Head of caudate nucleus (tissue), 42 donors: Measurements from ENCODE around the gene LLGL1.
"Not testable (repeated sequence)": the region's sequence is repeated elsewhere in the genome, so short reads cannot be mapped to it uniquely, and the experiment has no call there.

Source experiments
- DNase-seq, 42 donors: peaks; one replicate each; pipeline versions ENCODE4 v3.0.0 to v3.0.0-alpha.2; 2020 to 2021; ENCODE audit warnings: mixed read lengths in 7 of 42
- intact Hi-C: fragments of 100-400 bp; cut with DNase I; formaldehyde crosslinking; loops from one replicate; pipeline ENCODE4 v1.15.0; 2022

LLGL1 gene

DNA sequence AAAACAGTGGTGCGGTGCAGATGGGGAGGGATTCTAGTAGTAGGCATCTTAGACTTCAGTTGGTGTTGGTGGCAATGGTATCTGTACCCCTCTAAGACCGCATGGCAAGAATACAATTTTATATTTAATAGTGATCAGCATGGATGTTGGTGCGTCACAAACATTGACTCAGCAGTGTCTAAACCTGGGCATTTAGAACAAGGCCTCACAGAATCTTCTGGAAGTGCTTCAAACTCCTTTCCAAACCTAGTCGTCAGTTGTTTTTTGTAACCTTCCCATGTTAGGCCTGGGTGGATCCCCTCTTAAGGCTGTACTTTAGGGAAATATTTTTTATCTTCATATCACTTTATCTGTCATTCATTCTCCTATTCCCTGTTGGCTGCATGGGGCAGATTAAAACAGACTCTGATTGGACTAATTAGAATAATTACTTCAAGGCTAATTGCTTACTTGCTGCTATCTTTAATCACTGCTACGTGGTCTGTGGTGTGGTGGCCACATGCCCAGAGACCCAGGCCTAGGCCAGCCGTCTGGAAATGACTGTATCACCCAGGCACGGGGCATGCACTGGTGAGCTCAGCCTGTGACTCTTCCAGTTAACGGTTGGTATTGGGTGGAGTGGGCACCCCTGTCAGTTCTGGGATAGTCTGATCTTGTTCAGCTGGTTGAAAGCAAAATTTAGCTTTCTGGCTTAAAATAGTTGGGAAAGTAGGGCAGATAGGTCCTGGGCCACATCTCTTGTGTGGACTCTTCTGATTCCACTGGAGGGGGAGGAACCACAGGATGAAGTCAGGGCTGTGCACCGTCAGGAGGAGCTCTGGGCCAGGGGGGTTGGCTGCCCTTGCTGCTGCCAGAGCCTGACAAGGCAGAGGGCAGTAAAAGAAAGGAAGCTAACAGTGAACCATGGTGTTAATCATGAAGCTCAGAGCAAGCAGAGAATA, 37.3 kb upstream of the LLGL1 start:
- DNase-seq, result peak in 7 of 42 donors; percentile 18 to 74 (median 34)
- intact Hi-C loops, result loop anchor here (5.0 to 10.0 kb wide), 2 partner anchors 34 to 127 kb away; partner anchors contain the start of genes SMCR8 and TOP3A

DNA sequence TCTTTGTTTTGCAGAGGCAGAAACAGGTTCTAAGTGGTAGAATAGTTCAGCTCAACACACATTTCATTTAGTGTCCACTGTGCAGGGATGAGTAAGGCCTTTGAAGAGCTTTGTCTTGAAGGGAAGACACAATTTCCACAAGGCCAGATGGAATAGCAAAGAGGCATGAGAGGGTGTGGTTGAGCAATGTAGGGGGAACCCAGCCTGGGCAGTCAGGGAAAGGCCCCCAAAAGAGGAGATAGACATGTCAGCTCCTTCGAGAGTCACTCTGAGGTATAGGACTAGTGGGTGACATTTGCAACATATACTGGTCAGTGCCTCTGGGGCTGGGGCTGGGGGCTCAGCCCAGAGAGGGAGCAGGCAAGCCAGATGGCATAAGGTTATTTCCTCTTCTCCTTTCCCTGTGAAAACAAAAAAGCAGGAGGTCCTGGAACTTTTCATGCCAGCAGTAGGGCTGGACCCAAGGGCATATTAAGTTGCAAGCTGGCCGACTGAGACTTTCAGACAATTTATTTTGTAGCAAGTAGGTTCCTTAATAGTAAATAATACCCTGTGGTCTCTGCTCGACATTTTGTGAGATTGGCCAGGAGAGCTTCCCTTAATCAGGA, 34.7 kb upstream of the LLGL1 start:
- intact Hi-C loops, result no loop called here
- DNase-seq, result no peak

DNA sequence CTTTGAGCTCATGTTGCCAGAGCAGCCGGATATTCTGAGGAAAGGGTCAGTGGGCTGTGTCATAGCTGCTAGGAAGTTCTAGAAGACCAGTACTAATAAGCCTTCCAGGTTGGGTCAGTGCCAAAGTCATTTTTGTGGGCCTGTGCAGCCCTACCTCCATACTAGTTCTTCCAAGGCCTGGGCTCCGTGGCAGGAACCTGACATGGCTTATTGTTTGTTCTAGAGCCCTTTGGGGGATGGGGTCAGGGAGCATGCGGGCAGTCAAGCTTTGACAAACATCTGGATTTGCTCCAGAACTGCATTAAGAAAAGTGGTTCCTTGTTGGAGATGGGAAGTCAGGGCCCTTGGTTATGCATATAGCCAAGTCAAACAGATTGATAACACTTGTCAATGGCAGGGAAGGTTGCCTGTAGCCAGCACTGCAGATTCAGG, 34.2 kb upstream of the LLGL1 start:
- intact Hi-C loops, result no loop called here
- peak in 1 of 42 donors; percentile 44 for DNase-seq

DNA sequence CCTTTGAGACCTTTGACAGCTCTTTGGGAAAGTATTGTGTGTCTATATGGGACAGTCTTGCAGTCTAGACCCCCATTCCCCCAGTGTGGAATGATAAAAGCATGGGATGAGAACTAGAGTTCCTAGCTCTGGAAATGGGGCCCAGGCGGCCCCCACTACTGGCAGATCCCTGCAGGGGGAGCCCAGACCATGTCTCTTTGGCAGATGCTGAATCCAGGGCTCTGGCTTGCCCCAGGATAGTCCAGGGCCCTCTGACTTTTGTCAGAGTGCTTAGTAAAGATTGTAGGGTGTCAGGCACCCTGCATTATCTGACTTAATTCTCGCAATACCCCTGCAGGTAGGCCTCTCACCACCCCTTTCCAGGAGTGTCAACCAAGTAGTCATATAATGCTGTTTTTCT, 33.5 kb upstream of the LLGL1 start:
- intact Hi-C loops, result no loop called here
- peak in 10 of 42 donors; percentile 19 to 42 (median 27) for DNase-seq

DNA sequence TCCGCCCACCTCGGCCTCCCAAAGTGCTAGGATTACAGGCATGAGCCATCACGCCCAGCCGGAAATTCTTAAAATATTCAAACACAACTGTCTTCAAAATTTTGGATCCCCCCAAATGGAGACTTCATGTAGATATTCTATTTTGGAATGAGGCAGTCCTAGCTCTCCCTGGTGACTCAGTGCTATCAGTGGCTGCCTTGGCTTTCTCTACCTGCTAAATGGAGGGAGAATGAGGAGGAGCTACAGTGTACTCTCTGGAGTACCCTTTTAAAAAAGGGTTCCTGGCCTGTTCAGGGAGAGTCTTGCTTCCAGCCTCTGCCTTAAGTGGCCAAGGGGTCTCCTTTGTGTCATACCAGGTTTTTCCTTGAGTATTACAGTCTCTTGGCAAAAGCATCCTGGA, 31.0 kb upstream of the LLGL1 start:
- intact Hi-C loops, result no loop called here
- peak in 4 of 42 donors; percentile 14 to 47 (median 34) for DNase-seq

DNA sequence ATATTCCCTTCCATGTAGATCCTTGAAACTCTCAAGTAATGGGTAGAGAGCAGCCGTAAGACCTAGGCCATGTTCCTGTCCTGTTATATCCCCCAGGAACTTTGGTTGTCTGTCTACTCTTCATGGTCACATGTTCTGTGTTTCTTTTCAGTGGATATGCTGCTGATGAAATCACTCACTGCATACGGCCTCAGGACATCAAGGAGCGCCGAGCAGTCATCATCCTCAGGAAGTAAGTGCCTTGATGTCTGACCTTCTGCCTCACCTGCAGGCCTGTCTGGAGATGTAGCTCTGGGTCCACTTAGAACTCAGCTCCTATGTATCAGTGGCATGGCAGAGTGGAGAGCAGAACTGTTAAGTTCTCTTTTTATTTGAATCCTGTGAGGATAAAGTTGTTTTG, 30.6 kb upstream of the LLGL1 start:
- intact Hi-C loops, result no loop called here
- no peak for DNase-seq

DNA sequence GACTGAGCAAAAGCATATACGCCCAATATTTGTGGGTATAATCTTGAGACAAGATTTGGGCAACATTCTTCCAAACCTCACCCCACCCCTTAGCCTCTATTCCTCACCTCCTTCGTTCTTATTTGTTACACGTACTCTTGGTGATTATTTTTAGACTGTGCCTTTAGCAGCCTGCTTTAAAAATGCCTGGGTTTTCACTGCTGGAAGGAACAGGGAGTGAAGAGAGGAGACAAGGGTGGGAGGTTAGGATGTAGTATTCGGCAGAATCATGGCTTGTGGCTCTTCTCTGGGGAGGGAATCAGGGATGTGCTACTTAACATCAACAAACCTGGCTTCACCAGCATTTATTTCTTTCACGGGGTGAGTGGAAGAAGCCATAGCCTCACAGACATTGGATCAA, 30.2 kb upstream of the LLGL1 start:
- DNase-seq, result peak in 13 of 42 donors; percentile 11 to 82 (median 46)
- intact Hi-C loops, result no loop called here

DNA sequence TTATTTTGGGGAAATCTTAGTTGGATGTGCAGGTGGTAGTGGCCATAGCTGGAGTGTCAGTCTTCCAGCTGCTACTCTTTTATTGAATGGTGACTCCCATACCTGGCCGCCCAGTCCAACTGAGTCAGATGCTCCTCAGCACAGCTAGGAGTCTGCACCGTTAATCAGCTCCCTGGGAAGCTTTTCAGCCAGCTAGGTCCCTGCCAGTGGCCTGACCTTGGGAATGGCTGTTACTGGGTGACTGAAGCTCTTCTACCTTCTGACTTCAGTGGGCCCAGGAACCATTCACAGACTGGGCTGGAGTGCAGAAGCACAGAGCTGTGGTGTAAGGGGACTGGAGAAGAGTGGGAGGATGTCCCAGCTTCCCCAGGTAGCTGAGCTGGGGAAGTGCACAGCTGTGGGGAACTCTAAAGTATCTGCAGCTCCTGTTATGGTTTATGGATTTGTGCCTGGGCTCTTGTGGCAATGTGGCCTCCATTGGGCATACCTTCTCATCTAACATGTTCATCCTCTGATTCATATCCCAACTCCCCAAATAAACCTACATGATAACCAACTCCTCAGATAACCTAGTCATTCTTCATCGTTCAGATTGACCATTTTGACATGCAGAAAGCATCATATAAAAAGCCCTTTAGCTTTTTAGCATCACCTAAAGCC, 27.8 kb upstream of the LLGL1 start:
- intact Hi-C loops, result no loop called here
- no peak for DNase-seq

DNA sequence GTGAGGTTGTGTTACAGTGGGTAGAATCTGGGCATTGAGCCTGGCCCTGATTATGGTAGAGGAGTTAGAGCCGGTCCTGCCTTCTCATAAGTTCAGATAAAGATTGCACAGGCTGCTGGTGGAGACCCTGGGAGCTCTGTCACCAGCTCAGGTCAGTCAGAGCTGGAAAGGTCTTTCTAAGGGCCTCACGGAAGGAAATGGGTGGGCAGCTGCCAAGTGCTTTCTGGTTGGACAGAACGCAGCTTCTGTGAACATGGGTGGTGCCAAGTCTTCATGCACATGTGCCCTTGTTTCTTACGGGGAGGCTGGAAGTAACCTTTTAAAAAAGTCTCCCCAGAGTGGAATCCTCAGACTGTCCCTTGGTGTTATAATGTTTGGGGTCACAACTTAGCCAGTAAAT, 26.9 kb upstream of the LLGL1 start:
- intact Hi-C loops, result no loop called here
- no peak for DNase-seq

DNA sequence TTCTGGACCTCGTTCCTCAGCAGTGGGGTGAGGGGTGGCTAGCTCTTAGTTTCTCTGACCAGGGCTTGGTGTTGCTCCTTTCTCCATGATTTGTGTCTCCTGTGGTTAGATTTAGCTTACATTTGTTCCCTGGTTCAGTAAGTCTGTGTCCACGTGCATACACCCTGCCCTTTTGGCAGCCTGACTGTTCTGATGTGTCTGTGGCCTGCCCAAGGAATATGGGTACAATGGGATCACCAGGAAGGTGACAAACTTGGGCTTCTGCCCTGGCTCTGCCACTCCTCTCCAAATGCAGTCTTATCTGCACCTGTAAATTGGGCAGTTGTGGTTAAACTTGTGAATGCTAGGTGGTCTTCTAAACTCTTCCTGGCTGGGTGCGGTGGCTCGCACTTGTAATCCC, 24.3 kb upstream of the LLGL1 start:
- no peak for DNase-seq
- intact Hi-C loops, result no loop called here

DNA sequence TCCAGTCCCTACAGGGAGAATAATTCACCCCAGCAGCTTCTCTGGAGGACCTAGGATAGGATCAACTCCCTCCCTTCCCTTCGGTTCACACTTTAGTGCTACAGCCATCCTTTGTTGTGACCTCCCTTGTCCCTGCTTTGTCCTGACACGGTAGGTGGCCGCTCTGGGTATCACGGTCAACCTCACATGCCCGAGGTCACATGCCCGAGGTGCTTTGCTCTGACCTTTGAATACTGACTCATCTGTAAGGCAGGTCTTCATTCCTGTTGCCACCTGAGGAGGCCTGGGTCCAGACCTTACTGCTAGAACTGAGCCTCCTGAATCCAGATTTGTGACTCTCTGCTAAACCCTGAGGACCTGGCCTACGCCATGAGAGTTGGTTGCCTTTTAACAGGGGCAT, 22.1 kb upstream of the LLGL1 start:
- intact Hi-C loops, result no loop called here
- no peak for DNase-seq

DNA sequence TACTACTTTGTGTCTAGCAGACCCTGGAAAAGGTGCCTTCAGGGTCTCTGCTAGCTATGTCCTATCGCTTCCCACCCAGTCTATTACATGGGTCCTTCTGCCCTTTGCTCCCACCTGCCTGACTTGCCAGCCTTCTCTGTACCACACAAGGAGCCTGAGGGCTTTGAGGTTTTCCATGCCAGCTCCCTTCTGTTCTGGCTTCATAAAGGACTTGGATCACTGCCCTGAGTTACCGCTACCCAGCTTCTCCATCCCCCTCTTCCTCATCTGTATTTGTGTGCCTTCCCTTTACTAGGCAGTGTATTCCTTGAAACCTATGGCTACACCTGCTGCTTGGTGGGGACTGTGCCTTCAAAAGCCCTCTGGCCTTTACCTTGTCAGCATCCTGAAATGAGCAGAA, 19.6 kb upstream of the LLGL1 start:
- intact Hi-C loops, result no loop called here
- DNase-seq, result no peak

DNA sequence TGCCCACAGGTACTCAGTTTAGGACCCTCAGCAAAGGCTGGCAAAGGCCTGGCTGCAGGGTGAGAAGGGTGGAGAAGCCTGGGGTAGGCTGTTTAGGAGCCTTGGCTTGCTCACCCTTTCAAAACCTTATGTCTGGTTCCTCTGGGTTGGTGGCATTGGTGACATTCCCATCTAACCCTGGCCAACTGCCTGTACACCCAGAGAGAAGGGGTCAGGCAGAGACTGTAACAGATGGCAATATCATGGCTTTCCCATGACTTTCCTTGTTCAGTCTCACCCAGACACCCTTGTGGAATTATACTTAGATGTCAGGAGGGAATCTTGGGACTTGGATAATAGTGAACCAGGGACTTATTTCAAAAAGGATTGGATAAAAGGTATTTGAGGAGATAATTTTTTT, 18.5 kb upstream of the LLGL1 start:
- no peak for DNase-seq
- intact Hi-C loops, result no loop called here

DNA sequence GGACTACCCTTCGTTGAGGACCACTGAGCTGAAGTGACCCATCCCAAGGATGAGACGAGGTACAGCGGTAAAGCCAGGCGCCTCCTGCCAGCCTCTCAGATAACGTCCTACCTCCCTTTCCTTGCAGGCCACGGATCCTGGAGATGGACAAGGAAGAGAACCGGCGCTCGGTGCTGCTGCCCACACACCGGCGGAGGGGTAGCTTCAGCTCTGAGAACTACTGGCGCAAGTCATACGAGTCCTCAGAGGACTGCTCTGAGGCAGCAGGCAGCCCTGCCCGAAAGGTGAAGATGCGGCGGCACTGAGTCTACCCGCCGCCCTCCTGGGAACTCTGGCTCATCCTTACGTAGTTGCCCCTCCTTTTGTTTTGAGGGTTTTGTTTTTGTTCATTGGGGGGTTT, 17.3 kb upstream of the LLGL1 start:
- intact Hi-C loops, result no loop called here
- no peak for DNase-seq

DNA sequence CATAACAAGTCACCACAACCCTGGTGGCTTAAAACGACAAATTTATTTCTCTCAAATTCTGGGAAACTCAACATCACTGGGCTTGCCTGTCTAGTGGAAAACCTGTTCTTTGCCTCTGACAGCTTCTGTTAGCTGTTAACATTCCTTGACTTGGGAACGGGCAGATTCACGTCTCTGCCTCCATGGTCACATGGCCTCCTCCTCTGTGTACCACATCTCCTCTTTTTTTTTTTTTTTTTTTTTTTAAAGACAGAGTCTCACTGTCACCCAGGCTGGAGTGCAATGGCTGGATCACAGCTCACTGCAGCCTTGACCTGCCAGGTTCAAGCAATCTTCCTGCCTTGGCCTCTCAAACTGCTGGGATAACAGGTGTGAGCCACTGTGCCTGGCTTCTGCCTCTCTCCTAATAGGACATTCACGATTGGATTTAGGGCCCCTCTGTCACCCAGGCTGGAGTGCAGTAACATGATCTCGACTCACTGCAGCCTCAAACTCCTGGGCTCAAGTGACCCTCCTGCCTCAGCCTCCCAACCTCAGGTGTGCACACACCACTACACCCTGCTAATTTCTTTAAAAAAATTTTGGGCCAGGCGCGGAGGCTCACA, 11.7 kb upstream of the LLGL1 start:
- peak in 11 of 42 donors; percentile 10 to 68 (median 36) for DNase-seq
- intact Hi-C loops, result no loop called here

DNA sequence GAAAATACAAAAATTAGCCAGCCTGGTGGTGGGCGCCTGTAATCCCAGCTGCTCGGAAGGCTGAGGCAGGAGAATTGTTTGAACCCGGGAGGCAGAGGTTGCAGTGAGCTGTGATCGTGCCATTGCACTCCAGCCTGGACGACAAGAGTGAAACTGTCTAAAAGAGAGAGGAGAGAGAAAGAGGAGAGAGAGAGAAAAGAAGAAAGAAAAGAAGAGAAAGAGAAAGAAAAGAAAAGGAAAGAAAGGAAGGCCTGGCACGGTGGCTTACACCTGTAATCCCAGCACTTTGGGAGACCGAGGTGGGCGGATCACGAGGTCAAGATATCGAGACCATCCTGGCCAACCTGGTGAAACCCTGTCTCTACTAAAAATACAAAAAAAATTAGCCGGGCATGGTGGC, 8.5 kb upstream of the LLGL1 start:
- DNase-seq, intact Hi-C loops: not testable (repeated sequence)

DNA sequence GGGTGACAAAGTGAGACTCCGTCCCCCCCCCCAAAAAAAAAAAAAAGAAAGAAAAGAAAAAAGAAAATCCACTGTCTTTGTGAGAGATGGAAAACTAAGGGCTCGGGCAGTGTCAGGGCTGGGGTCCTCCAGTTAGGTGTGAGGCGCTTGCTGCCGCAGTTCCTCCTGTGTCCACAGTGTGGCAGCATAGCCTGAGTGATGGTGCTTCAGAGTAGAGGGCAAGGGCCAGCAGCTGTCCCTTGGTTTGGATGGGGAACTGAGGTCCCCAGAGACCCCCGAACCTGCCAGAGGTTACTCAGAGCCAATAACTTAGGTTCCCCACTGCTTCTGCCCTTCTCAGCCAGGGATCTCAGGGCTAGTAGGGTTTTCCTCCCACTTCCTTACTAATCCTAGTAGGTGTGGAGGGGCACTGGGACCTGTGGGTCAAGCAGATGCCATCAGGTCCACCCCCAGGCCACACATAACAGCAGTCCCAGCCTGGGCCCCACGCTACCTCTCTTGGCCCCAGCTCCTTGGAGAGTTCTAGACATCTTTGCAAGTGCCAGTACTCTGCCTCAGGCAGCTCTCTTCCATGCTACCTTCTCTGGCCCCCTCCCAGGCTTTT, 7.9 kb upstream of the LLGL1 start:
- peak; percentile 51 to 94 (median 84) for DNase-seq
- intact Hi-C loops, result no loop called here

DNA sequence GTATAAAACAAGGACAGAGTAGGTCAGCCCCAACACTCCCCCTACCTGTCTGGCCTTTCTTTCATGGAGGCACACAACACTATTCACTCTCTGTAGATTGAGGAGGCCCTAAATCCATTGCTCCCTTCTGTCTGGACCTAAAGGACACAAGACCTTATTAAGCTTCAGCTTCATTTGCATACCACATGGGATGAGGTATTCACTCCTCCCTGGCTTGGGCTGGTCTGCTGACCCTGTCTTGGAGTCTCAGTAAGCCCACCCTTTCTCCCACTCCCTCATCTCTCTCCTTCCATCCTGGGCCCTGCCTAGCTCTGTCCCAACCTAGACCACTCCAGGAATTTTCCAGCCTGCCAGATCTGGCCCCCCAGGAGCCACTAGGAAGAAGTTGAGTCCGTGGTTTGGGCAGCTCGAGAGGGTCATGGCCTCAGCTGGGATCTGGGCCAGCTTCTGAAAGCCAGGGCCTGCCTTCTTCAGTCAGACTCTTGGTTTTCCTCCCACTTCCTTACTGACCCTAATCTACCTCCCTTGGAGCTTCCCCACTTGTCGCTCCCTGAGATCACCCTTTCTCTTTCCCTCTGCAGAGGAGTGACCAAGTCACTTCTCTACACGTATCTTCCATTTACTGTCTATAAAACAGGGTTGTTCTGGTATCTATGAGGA, 6.5 kb upstream of the LLGL1 start:
- intact Hi-C loops, result no loop called here
- DNase-seq, result no peak

DNA sequence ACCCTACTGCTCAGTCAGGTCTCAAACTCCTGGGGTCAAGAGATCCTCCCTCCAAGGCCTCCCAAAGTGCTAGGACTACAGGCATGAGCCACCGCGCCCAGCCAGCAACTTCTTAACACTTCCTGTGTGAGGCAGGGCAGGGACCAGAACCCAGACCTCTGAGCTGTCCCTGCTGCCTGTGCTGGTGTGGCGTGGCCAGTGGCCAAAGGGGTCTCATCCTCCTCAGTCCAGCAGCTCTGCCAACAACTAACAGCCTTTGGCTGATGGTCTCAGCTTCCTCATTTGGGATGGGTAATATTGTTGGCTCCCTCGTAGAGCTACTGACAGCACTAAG, 1.4 kb upstream of the LLGL1 start:
- intact Hi-C loops, result loop anchor here (5.0 kb wide), 1 partner anchor 37 kb away; no protein-coding TSS in a partner anchor
- no peak for DNase-seq
